CD4-positive, alpha-beta T cell treated with Interleukin-15 for 4 hours (primary cell): ENCODE results near the gene ADGRE1.

ENCODE experiments used
- DNase-seq: peaks from one replicate; pipeline ENCODE4 v3.0.0-alpha.2; 2020; ENCODE audit warnings: low spot score

Gene ADGRE1

GRCh38 chr19:6877766-6878165 is 9.6 kb upstream of the ADGRE1 start:
- DNase-seq: no peak

GRCh38 chr19:6886277-6886897 is 992 bp upstream of the ADGRE1 start:
- DNase-seq: no peak

- DNase-seq: no peak
These were observed 1.6 kb downstream of the ADGRE1 start for GRCh38 chr19:6888967-6889366.

GRCh38 chr19:6890401-6890913 is 3.1 kb downstream of the ADGRE1 start:
- peak; percentile 6 for DNase-seq

GRCh38 chr19:6890938-6891337 is 3.6 kb downstream of the ADGRE1 start:
- DNase-seq: peak; percentile 30

GRCh38 chr19:6891761-6892385 is 4.5 kb downstream of the ADGRE1 start:
- peak; percentile 6 for DNase-seq

- DNase-seq: no peak
These were observed 6.9 kb downstream of the ADGRE1 start for GRCh38 chr19:6894313-6894712.

GRCh38 chr19:6903446-6903845 is 16.1 kb downstream of the ADGRE1 start:
- DNase-seq: no peak

GRCh38 chr19:6906559-6907060 is 19.2 kb downstream of the ADGRE1 start:
- DNase-seq: no peak

- no peak for DNase-seq
These were observed 24.1 kb downstream of the ADGRE1 start for GRCh38 chr19:6911523-6911922.

- no peak for DNase-seq
These were observed 26.9 kb downstream of the ADGRE1 start for GRCh38 chr19:6914321-6914720.

- no peak for DNase-seq
These were observed 29.6 kb downstream of the ADGRE1 start for GRCh38 chr19:6916952-6917351.

- no peak for DNase-seq
These were observed 38.0 kb downstream of the ADGRE1 start for GRCh38 chr19:6925386-6925785.

- peak; percentile 40 for DNase-seq
These were observed 38.7 kb downstream of the ADGRE1 start for GRCh38 chr19:6925801-6926751.

GRCh38 chr19:6930190-6930589 is 42.8 kb downstream of the ADGRE1 start:
- DNase-seq: no peak

GRCh38 chr19:6935069-6935468 is 47.7 kb downstream of the ADGRE1 start:
- no peak for DNase-seq

GRCh38 chr19:6935618-6936017 is 48.2 kb downstream of the ADGRE1 start:
- no peak for DNase-seq

GRCh38 chr19:6945733-6946132 is 58.4 kb downstream of the ADGRE1 start:
- no peak for DNase-seq

GRCh38 chr19:6947745-6948144 is 60.4 kb downstream of the ADGRE1 start:
- DNase-seq: peak; percentile 10

- no peak for DNase-seq
These were observed 61.5 kb downstream of the ADGRE1 start for GRCh38 chr19:6948884-6949283.

- no peak for DNase-seq
These were observed 65.6 kb downstream of the ADGRE1 start for GRCh38 chr19:6952956-6953355.

GRCh38 chr19:6955082-6955481 is 67.7 kb downstream of the ADGRE1 start:
- DNase-seq: no peak
